Measurements from ENCODE around the gene DENND4B.

Gene DENND4B

GRCh38 chr1:153991806-153992205 lies 45.3 kb upstream of the DENND4B start:
- Histone ChIP-seq H3K9me3 (ENCODE audit: control insufficient read depth, insufficient read depth, low read length) (no peaks in the 10 kb centered on the region), H3K4me1 (ENCODE audit: control insufficient read depth, low read length) (peaks cover 37% of the 10 kb centered on the region), H3K4me2 (ENCODE audit: low read length) (peak overlapping the region; percentile 90), H3K79me2 (ENCODE audit: control insufficient read depth, low read length) (peaks cover 26% of the 10 kb centered on the region), H3K27me3 (ENCODE audit: control insufficient read depth, low read length) (no peaks in the 10 kb centered on the region), H3K4me3 (ENCODE audit: low read length) (peak overlapping the region; percentile 91), H3F3A (ENCODE audit: control insufficient read depth, insufficient read depth) (peaks cover 56% of the 10 kb centered on the region), H3K36me3 (ENCODE audit: control insufficient read depth, low read length) (peaks cover 50% of the 10 kb centered on the region), H3K9me2 (replicated peaks; ENCODE audit: control insufficient read depth, low read length) (no peaks in the 10 kb centered on the region), H4K20me1 (ENCODE audit: control insufficient read depth, insufficient read depth, low read depth, low read length) (0 out of 2 replicates have a peak, but pooled peaks cover 4% of the 10 kb centered on the region), H3K27ac (ENCODE audit: low read depth, low read length) (peak overlapping the region; percentile 76)
- no peak for TF ChIP-seq EZH2phosphoT487 (IDR thresholded peaks at IDR 0.05; ENCODE audit: borderline replicate concordance, low read length)
- TF ChIP-seq, protein P1, sequence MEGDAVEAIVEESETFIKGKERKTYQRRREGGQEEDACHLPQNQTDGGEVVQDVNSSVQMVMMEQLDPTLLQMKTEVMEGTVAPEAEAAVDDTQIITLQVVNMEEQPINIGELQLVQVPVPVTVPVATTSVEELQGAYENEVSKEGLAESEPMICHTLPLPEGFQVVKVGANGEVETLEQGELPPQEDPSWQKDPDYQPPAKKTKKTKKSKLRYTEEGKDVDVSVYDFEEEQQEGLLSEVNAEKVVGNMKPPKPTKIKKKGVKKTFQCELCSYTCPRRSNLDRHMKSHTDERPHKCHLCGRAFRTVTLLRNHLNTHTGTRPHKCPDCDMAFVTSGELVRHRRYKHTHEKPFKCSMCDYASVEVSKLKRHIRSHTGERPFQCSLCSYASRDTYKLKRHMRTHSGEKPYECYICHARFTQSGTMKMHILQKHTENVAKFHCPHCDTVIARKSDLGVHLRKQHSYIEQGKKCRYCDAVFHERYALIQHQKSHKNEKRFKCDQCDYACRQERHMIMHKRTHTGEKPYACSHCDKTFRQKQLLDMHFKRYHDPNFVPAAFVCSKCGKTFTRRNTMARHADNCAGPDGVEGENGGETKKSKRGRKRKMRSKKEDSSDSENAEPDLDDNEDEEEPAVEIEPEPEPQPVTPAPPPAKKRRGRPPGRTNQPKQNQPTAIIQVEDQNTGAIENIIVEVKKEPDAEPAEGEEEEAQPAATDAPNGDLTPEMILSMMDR (IDR thresholded peaks at IDR 0.05; ENCODE audit: low read depth, low read length, poor library complexity, severe bottlenecking) = no peak

GRCh38 chr1:153991151-153991630 lies 44.7 kb upstream of the DENND4B start:
- peaks cover 26% of the 10 kb centered on the region for H3K79me2 ChIP-seq (ENCODE audit: control insufficient read depth, low read length)
- no peaks in the 10 kb centered on the region for H3K9me3 ChIP-seq (ENCODE audit: control insufficient read depth, insufficient read depth, low read length)
- H3K9me2 ChIP-seq (replicated peaks; ENCODE audit: control insufficient read depth, low read length) = no peaks in the 10 kb centered on the region
- 0 out of 2 replicates have a peak, but pooled peaks cover 4% of the 10 kb centered on the region for H4K20me1 ChIP-seq (ENCODE audit: control insufficient read depth, insufficient read depth, low read depth, low read length)
- H3F3A ChIP-seq (ENCODE audit: control insufficient read depth, insufficient read depth) = peaks cover 55% of the 10 kb centered on the region
- peaks cover 50% of the 10 kb centered on the region for H3K36me3 ChIP-seq (ENCODE audit: control insufficient read depth, low read length)
- peak overlapping the region; percentile 76 for H3K27ac ChIP-seq (ENCODE audit: low read depth, low read length)
- peaks cover 43% of the 10 kb centered on the region for H3K4me1 ChIP-seq (ENCODE audit: control insufficient read depth, low read length)
- no peaks in the 10 kb centered on the region for H3K27me3 ChIP-seq (ENCODE audit: control insufficient read depth, low read length)
- peak overlapping the region; percentile 90 for H3K4me2 ChIP-seq (ENCODE audit: low read length)
- peak overlapping the region; percentile 91 for H3K4me3 ChIP-seq (ENCODE audit: low read length)
- TF ChIP-seq, protein P1 (IDR thresholded peaks at IDR 0.05; ENCODE audit: low read depth, low read length, poor library complexity, severe bottlenecking) = no peak
- no peak for TF ChIP-seq EZH2phosphoT487 (IDR thresholded peaks at IDR 0.05; ENCODE audit: borderline replicate concordance, low read length)

DNA sequence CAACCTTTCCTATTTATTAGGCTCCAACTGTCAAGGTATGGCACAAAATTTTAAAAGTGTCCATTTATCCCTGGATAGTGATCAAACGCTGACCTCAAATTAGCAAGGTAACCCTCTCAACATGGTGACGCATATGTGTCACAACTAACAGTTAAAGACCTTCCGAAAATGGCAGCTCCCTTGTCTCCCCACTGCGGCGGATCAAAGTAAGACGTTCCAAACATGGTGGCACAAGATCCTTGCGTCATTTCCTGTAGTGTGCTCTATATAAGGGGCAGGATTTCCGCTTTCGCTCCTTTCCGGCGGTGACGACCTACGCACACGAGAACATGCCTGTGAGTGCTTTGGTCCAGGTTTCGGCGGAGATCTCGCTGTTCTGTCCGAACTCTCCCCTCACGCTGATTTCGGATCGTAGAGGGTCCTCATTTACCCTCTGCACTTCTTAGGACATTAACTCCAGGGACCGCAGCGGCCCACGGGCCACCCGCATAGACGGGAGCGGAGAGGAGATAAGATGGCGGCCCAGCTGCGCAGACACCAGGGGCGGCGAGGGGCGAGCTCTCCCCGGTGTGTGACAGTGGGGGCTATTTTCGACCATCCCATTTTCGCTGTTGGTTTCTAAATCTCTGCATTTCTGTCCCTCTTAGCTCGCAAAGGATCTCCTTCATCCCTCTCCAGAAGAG lies 44.1 kb upstream of the DENND4B start, which contains the start of gene RPS27:
RPS27 (plus strand) TSS at position 295 of the 683 bp plus-strand sequence; CDS start at position 330, 35 bp downstream.
- H4K20me1 ChIP-seq (ENCODE audit: control insufficient read depth, insufficient read depth, low read depth, low read length) = 0 out of 2 replicates have a peak, but pooled peaks cover 4% of the 10 kb centered on the region
- peaks cover 48% of the 10 kb centered on the region for H3K4me1 ChIP-seq (ENCODE audit: control insufficient read depth, low read length)
- peaks cover 51% of the 10 kb centered on the region for H3F3A ChIP-seq (ENCODE audit: control insufficient read depth, insufficient read depth)

More for the DNA sequence above, 44.1 kb upstream of the DENND4B start, which contains the start of gene RPS27:
- Histone ChIP-seq H3K27me3 (ENCODE audit: control insufficient read depth, low read length) (peaks cover 2% of the 10 kb centered on the region; the same call in 1 of the 2 replicates), H3K4me3 (ENCODE audit: low read length) (peak within 1 kb of the TSS; percentile 91), H3K4me2 (ENCODE audit: low read length) (peak within 1 kb of the TSS; percentile 90), H3K9me3 (ENCODE audit: control insufficient read depth, insufficient read depth, low read length) (no peaks in the 10 kb centered on the region), H3K36me3 (ENCODE audit: control insufficient read depth, low read length) (peaks cover 49% of the 10 kb centered on the region), H3K9me2 (replicated peaks; ENCODE audit: control insufficient read depth, low read length) (no peaks in the 10 kb centered on the region), H3K79me2 (ENCODE audit: control insufficient read depth, low read length) (peaks cover 26% of the 10 kb centered on the region), H3K27ac (ENCODE audit: low read depth, low read length) (peak within 1 kb of the TSS; percentile 76)
- TF ChIP-seq EZH2phosphoT487 (IDR thresholded peaks at IDR 0.05; ENCODE audit: borderline replicate concordance, low read length) = no peak
- TF ChIP-seq, protein P1 (IDR thresholded peaks at IDR 0.05; ENCODE audit: low read depth, low read length, poor library complexity, severe bottlenecking) = no peak

Measured in DOHH2 (cell line).